Testis (tissue), 3 donors: Measurements from ENCODE around the gene GRIA4. TPM values are rescaled to one million over a fixed set of nuclear protein-coding genes. Genes with fewer than 3 reads are reported as not detected.
"Not testable (repeated sequence)": the region's sequence is repeated elsewhere in the genome, so short reads cannot be mapped to it uniquely, and the experiment has no call there.

Experiments
- DNase-seq: peaks from one replicate; pipeline ENCODE4 v3.0.0-alpha.2; 2019
- H3K27ac ChIP-seq, 2 donors: fragments of 200-600 bp; sonication (generic); one replicate each; pipeline ENCODE4 v1.5.1; 2019
- H3K27me3 ChIP-seq: fragments of 200-600 bp; sonication (generic); one replicate; pipeline ENCODE4 v1.5.1; 2019
- H3K36me3 ChIP-seq: fragments of 200-600 bp; sonication (generic); one replicate; pipeline ENCODE4 v1.5.1; 2017; ENCODE audit warnings: low read depth; ENCODE audit errors: missing control alignments
- H3K4me1 ChIP-seq: fragments of 200-600 bp; sonication (generic); one replicate; pipeline ENCODE4 v1.5.1; 2019
- H3K4me3 ChIP-seq, 2 donors: fragments of 200-600 bp; sonication (generic); one replicate each; pipeline ENCODE4 v1.5.1; 2017 to 2019
- H3K9me3 ChIP-seq: fragments of 200-600 bp; sonication (generic); one replicate; pipeline ENCODE4 v1.5.1; 2017
- POLR2A ChIP-seq: fragments of 450-650 bp; IDR thresholded peaks from one replicate; pipeline ENCODE4 v1.6.1; 2017; ENCODE audit warnings: antibody characterized with exemption, mild to moderate bottlenecking, moderate library complexity
- WGBS, 2 donors: methylation state at CpG; one replicate each; pipeline ENCODE4 v1.1.5; 2018; 5-methylcytosine and 5-hydroxymethylcytosine counted together
- intact Hi-C: fragments of 100-400 bp; cut with DNase I; formaldehyde crosslinking; loops from one replicate; pipeline ENCODE4 v1.15.1; 2023; ENCODE audit warnings: low total_unique reads
- polyA plus RNA-seq: library from polyadenylated mRNA; stranded (reverse); fragments of 350-450 nt; fragmentation: Illumina TruSeq; extraction: RNeasy Lipid Tissue Mini Kit (QIAGEN cat#74804); gene quantifications from one replicate; pipeline ENCODE4 v1.2.3, GENCODE V29; 2014; ENCODE audit warnings: low read depth, low replicate concordance; ENCODE audit not compliant: insufficient read depth
- total RNA-seq, 2 donors: library from RNA; depleted of rRNA; stranded (reverse); fragments of >200 nt; gene quantifications; one replicate each; pipeline ENCODE4 v1.2.3, GENCODE V29; 2016
- TF ChIP-seq, protein P1 (sequence below), 3 experiments: fragments of 450-650 bp in 2 of 3; fragments of 200-600 bp in 1 of 3; sonication (generic) in 1 of 3; IDR thresholded peaks; one replicate each; pipeline ENCODE4 v1.5.1; 2016 to 2019; ENCODE audit warnings: antibody characterized with exemption in 3 of 3, mild to moderate bottlenecking in 2 of 3, moderate library complexity in 1 of 3

GRIA4 gene
- total and polyA plus RNA-seq, 3 donors from 2014 or later = 0.08 to 1.1 (median 0.18) TPM

DNA sequence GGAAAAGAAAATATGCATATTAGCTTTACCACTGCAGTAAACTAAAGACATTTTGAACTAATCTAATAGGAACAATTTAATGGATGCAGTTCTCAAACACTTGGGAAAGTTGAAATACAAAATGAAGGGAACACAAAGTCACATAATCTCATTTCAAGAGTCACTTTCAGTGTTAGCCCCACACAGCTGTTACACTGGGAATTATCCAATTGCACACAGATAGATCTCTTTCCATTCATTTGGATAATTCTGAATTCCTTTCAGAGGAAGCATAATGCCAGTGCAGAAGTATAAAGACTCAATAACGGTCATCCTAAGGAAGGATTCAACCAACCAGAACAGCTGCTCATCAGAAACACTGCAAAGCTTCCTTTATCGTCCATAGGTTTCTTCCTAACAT is 173.3 kb downstream of the GRIA4 start:
- H3K27me3 ChIP-seq = no peaks in the 10 kb centered on the region
- no peaks in the 10 kb centered on the region for H3K36me3 ChIP-seq
- intact Hi-C loops = no loop called here
- H3K27ac ChIP-seq = no peak overlapping the region
- H3K4me1 ChIP-seq = no peaks in the 10 kb centered on the region
- no peak overlapping the region for H3K4me3 ChIP-seq
- TF ChIP-seq, protein P1, sequence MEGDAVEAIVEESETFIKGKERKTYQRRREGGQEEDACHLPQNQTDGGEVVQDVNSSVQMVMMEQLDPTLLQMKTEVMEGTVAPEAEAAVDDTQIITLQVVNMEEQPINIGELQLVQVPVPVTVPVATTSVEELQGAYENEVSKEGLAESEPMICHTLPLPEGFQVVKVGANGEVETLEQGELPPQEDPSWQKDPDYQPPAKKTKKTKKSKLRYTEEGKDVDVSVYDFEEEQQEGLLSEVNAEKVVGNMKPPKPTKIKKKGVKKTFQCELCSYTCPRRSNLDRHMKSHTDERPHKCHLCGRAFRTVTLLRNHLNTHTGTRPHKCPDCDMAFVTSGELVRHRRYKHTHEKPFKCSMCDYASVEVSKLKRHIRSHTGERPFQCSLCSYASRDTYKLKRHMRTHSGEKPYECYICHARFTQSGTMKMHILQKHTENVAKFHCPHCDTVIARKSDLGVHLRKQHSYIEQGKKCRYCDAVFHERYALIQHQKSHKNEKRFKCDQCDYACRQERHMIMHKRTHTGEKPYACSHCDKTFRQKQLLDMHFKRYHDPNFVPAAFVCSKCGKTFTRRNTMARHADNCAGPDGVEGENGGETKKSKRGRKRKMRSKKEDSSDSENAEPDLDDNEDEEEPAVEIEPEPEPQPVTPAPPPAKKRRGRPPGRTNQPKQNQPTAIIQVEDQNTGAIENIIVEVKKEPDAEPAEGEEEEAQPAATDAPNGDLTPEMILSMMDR (IDR thresholded peaks at IDR 0.05) = no peak
- no peak for TF ChIP-seq POLR2A
- 60 to 74% methylated on average over 2 of the region's 2 CpGs for WGBS, 2 donors
- DNase-seq = no peak
- no peaks in the 10 kb centered on the region for H3K9me3 ChIP-seq

DNA sequence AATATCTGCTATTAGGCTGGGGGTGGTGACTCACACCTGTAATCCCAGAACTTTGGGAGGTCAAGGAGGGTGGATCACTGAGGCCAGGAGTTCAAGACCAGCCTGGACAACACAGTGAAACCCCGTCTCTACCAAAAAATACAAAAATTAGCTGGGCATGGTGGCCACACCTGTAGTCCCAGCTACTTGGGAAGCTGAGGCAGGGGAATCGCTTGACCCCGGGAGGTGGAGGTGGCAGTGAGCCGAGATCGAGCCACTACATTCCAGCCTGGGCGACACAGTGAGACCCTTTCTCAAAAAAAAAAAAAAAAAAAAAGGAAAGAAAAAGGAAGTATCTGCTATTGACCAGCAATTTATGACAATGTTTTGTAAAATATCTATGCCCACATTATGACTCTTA is 176.0 kb downstream of the GRIA4 start:
- H3K9me3 ChIP-seq, H3K4me1 ChIP-seq, H3K4me3 ChIP-seq, H3K36me3 ChIP-seq, H3K27ac ChIP-seq, DNase-seq, intact Hi-C loops, H3K27me3 ChIP-seq: not testable (repeated sequence)
- 92 to 95% methylated on average over 6 of the region's 6 CpGs for WGBS, 2 donors

DNA sequence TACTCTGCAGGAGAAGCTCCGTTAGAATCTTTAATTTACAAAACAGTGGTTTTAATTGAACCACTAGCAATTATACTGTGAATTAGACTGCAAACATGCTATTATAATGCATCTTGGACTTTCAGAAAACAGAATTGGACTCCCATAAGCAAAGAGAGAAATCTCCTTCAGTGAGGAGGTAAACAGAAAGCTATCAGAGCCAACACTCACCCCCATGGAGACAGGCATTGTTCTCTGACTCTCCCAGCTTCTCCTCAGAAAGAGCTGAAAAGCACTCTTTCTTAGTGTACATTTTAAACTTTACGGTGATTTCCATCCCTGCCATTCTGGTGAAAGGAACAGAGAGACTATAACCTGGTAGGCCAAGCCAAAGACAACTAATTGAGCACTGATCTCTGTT is 176.9 kb downstream of the GRIA4 start:
- H3K27ac ChIP-seq = no peak overlapping the region
- intact Hi-C loops = no loop called here
- no peaks in the 10 kb centered on the region for H3K36me3 ChIP-seq
- H3K4me3 ChIP-seq = no peak overlapping the region
- DNase-seq = no peak
- no peaks in the 10 kb centered on the region for H3K9me3 ChIP-seq
- H3K27me3 ChIP-seq = no peaks in the 10 kb centered on the region
- no peaks in the 10 kb centered on the region for H3K4me1 ChIP-seq
- WGBS, 2 donors = 85 to 88% methylated on average over 2 of the region's 2 CpGs
- TF ChIP-seq, protein P1 (IDR thresholded peaks at IDR 0.05) = no peak
- no peak for TF ChIP-seq POLR2A

DNA sequence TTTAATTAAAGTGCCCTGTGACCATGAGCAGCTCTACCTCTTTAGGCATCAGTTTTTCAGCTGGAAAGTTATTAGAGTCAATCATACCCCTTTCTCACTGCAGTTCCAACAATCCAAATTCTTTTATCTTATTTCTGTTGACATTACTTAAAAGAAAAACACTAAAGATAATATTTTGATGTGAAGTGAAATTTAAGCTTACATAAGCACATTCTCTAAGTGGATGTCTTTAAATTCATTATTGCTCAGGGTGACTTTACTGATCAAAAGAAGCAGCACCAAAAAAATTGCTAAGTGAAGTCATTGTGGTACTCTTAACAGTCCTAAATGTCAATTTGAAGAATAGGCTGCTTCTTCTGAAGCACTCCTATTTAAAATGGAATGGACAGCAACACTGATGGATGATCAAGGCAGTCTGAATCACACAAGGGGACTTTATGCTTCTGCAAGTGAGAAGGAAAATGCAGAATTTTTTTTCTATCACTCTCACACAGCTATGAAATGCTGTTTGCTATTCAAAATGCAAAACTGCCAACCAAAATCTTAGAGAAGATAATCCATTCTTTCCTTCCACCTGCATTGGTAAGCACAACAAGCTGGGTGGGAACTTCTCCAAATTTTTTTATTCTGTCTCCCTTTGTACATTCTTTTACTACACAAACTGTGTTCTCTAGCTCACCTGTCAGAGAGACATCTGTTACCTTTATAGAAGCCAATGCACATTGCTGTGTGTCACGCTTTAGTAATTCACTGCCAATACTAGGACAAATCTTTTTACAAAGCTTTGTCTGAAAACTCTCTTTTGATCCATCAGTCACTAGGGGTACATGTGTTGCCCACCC is 179.9 kb downstream of the GRIA4 start:
- no peak for TF ChIP-seq POLR2A
- TF ChIP-seq, protein P1 (IDR thresholded peaks at IDR 0.05) = no peak
- H3K27ac ChIP-seq = no peak overlapping the region
- DNase-seq = no peak
- H3K9me3 ChIP-seq = no peaks in the 10 kb centered on the region
- H3K36me3 ChIP-seq = no peaks in the 10 kb centered on the region
- H3K4me1 ChIP-seq = no peaks in the 10 kb centered on the region
- intact Hi-C loops = no loop called here
- WGBS, 2 donors = 97 to 100% methylated on average over 1 of the region's 1 CpG
- H3K4me3 ChIP-seq = no peak overlapping the region
- no peaks in the 10 kb centered on the region for H3K27me3 ChIP-seq

DNA sequence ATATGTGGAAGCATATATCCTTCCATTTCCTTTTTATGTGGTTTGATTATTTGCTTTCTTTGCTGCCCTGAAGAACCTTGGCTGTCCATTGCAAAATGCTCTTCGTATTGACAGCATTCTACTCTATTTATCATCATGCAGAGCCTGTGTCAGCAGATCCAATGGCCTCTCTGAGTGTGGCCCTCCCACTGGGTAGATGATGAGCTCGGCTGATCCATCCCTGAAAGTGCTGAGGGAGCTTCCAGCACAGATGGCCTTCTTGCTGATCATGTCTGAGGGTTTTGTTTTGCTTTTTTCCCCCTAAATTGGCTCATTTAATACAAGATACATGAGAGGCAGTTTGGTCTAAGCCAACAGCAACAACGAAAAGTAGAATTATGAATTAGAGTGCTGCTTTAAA is 181.0 kb downstream of the GRIA4 start:
- WGBS, 2 donors = 65 to 74% methylated on average over 3 of the region's 3 CpGs

More for the DNA sequence above, 181.0 kb downstream of the GRIA4 start:
- TF ChIP-seq, protein P1 (IDR thresholded peaks at IDR 0.05) = no peak
- TF ChIP-seq POLR2A = no peak
- no peaks in the 10 kb centered on the region for H3K36me3 ChIP-seq
- DNase-seq = no peak
- H3K27me3 ChIP-seq = no peaks in the 10 kb centered on the region
- no peaks in the 10 kb centered on the region for H3K4me1 ChIP-seq
- H3K27ac ChIP-seq = no peak overlapping the region
- intact Hi-C loops = no loop called here
- no peaks in the 10 kb centered on the region for H3K9me3 ChIP-seq
- no peak overlapping the region for H3K4me3 ChIP-seq
